HG03097 (cell line): Measurements from ENCODE around the gene ANKRD40.

Source experiments
- ATAC-seq: cut with Tn5 transposase; IDR thresholded peaks from one replicate; pipeline ENCODE4 v1.9.1; 2021; ENCODE audit not compliant: unreplicated experiment, low FRiP score

Gene ANKRD40

GRCh38 chr17:50672831-50673551 is 34.7 kb downstream of the ANKRD40 start:
- ATAC-seq: no peak

DNA sequence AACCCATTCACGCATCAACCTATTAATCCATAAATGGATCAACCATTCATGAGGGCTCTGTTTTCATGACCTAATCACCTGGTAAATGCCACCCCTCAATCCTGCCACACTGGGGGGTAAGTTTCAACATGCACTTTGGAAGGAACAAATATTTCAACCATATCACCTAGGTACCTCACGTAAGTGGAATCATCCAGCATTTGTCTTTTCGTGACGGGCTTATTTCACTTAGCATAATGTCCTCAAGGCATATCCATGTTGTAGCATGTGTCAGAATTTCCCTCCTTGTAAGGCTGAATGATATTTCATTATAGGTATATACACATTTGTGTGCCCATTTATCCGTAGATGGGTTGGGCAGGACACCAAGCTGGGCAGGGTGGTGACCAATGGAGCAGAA is 35.6 kb downstream of the ANKRD40 start:
- no peak for ATAC-seq

DNA sequence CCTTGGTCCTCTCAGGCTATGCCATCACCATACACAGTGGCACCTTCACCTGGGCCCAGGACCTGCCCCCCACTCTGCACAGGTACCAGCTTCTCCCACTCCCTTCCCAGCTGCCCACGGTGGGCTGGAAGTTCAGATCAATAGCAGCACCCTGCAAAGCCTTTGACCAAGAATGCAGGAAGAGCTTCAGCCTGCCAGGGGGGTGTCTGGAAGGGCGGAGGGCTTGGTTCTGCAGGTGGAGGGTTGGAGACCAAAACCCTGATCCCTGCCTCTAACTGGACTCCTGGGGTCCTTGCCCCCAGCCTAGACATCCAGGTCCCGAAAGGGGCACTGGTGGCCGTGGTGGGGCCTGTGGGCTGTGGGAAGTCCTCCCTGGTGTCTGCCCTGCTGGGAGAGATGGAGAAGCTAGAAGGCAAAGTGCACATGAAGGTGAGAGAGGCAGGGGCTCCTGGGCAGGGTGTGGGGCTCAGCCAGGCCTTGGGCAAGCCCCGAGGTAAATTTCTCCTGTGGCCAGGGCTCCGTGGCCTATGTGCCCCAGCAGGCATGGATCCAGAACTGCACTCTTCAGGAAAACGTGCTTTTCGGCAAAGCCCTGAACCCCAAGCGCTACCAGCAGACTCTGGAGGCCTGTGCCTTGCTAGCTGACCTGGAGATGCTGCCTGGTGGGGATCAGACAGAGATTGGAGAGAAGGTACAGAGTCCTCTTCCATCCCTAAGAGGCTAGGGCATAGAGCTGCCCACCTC is 38.7 kb downstream of the ANKRD40 start:
- no peak for ATAC-seq

DNA sequence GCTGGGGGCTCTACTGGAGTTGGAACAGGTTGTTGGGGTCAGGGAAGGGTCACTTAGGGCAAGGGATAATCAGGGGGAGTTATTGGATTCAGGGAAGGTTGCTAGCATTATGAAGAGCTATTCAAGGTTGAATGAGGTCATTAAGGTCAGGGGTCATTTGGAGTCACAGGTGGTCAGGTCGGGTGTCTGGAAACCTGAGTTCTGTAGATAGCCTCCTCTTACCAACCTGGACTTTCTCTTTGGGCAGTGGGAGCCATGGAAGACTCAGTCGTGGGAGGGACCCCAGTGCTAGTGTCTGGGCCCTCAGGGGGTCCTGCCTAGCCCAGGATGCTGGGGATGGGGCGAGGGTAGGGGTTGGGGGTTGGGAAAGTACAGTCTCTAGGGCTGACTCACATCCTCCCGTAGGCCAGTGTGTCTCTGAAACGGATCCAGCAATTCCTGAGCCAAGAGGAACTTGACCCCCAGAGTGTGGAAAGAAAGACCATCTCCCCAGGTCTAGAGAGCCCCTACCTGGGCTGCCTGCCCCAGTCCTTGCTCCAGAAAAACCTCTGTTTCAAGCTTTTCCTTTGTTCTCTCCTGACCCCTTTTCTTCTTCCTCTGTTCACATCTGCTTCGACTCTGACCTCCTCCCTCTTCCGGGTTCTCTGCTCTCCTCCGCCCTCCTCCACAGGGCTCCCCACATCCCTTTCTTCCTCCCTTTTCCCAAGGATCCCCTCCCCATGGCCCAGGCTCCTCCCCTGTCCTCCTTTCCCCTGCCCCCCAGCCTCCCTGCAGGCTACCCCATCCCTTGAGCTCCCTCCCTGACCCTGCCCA is 39.5 kb downstream of the ANKRD40 start:
- no peak for ATAC-seq

DNA sequence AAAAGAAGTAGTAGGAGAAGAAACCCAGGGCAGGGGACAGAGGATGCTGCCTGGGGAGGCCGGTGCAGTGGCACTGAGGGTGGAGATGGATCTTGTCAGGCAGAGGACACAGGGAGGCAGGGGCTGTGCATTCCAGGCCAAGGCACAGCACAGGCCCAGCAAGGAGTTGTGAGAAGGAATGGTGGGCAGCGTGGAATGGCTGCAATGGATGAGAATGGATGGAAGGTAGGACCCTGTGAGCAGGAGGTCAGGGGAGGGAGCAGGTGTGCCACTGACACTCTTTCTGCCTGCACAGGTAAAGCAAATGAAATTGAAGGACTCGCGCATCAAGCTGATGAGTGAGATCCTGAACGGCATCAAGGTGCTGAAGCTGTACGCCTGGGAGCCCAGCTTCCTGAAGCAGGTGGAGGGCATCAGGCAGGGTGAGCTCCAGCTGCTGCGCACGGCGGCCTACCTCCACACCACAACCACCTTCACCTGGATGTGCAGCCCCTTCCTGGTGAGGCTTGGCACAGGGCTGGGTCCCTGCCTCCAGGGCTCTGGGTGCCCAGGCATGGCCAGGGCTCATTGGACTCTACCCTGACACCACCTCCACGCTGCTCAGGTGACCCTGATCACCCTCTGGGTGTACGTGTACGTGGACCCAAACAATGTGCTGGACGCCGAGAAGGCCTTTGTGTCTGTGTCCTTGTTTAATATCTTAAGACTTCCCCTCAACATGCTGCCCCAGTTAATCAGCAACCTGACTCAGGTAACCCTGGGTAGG is 40.3 kb downstream of the ANKRD40 start:
- no peak for ATAC-seq

GRCh38 chr17:50666316-50666715 is 41.4 kb downstream of the ANKRD40 start:
- ATAC-seq: no peak

DNA sequence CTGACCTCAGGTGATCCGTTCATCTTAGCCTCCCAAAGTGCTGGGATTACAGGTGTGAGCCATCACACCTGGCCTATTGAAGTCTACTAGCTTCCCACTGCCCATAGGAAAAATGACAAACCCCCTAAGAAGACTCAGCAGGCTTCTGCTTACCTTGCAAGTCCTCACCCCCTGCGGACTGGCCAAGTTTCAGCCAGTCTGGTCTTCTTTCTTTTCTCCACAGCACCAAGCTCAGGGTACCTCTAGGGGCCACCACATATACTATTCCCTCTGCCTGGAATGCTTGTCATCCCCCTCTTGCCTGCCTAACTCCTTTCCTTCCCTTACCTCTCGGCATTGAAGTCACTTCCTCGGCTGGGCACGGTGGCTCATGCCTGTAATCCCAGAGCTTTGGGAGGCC is 41.9 kb downstream of the ANKRD40 start:
- ATAC-seq: no peak

GRCh38 chr17:50664788-50665458 is 42.8 kb downstream of the ANKRD40 start:
- no peak for ATAC-seq

DNA sequence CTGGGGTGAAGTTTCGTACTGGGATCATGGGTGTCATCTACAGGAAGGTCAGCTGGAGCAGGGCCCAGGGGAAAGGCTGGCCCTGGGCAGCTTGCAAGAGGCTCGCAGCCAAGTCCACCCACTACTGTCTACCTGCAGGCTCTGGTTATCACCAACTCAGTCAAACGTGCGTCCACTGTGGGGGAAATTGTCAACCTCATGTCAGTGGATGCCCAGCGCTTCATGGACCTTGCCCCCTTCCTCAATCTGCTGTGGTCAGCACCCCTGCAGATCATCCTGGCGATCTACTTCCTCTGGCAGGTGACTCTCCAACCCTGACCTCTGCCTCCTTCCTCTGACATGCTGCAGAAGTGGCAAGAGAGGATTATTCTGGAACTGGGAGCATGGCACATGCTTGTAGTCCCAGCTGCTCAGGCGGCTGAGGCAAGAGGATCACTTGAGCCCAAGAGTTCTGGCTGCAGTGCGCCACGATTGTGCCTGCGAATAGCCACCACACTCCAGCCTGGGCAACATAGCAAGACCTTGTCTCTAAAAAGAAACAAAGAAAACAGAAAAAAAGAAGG is 43.8 kb downstream of the ANKRD40 start:
- no peak for ATAC-seq

GRCh38 chr17:50662632-50663225 is 45.0 kb downstream of the ANKRD40 start:
- no peak for ATAC-seq

GRCh38 chr17:50661795-50662391 is 45.8 kb downstream of the ANKRD40 start:
- no peak for ATAC-seq

GRCh38 chr17:50661348-50661747 is 46.4 kb downstream of the ANKRD40 start:
- ATAC-seq: no peak

DNA sequence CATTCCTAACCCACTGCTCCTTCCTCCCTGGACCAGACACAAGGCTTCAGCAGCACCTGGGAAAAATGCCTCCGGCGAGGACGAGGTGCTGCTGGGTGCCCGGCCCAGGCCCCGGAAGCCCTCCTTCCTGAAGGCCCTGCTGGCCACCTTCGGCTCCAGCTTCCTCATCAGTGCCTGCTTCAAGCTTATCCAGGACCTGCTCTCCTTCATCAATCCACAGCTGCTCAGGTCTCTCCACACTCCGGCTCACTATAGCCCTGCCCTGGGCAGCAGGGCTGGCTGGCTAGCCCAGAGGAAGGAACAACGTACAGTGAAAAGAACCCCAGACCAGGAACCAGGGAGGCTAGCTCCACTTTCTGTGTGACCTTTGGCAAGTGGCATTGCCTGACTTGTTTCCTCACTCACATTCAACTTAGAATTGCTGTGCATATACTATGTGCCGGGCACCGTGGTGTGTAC is 46.8 kb downstream of the ANKRD40 start:
- ATAC-seq: no peak

DNA sequence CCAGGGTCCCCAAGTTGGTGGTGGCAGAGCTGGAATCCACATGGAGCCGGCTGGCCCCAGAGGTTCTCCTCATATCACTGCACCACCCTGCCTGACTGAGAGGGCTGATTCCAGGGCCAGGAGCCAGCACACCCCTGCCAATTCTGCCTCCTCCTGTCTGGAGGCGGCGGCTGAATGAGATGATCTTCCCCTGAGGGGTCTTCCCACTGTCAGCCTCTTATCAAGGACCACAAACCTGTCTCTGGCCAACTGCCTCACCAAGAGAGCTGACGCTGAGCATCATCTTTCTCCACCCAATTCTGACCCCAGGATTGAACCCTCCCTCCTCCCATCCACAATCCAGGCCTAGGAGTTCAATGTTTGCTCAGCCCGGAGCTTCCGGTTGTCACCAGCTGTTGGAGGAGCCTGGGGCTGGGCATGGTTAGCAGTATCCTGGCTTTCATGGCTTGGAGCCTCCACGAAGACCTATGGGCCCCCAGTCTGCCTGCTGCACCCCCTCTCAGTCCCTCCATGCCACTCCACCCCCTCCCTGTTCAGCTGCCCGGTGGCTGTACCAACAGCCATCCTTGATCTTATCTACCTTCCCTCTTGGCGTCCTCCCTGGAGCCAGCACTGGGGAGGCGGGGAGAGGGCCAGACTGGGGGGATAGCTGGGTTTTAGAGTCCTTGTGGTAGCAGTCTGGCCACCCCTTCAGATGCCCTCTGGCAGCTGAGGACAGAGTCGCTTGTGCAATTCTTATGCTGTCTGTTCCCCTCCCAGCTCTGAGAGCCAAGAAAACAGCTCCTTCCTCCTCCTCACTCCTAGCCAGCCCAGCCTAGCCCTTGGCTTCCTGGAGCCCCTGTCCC is 47.5 kb downstream of the ANKRD40 start:
- no peak for ATAC-seq

- no peak for ATAC-seq
These were observed 48.5 kb downstream of the ANKRD40 start for GRCh38 chr17:50659179-50659578.

GRCh38 chr17:50658616-50659015 is 49.1 kb downstream of the ANKRD40 start:
- ATAC-seq: no peak

- ATAC-seq: no peak
These were observed 50.1 kb downstream of the ANKRD40 start for GRCh38 chr17:50657627-50658026.

GRCh38 chr17:50657054-50657453 is 50.7 kb downstream of the ANKRD40 start:
- ATAC-seq: no peak
